HG03558 (cell line): ENCODE results near the gene NLK.

Source experiments
- ATAC-seq: cut with Tn5 transposase; IDR thresholded peaks from one replicate; pipeline ENCODE4 v1.9.1; 2021; ENCODE audit warnings: moderate number of reproducible peaks; ENCODE audit not compliant: unreplicated experiment; ENCODE audit errors: extremely low read depth

Gene NLK

GRCh38 chr17:28101919-28102318 lies 59.4 kb downstream of the NLK start:
- no peak for ATAC-seq

- no peak for ATAC-seq
Measured at GRCh38 chr17:28105501-28105900, 63.0 kb downstream of the NLK start.

- no peak for ATAC-seq
Measured at GRCh38 chr17:28110184-28110583, 67.7 kb downstream of the NLK start.

- ATAC-seq = no peak
Measured at GRCh38 chr17:28112181-28112580, 69.7 kb downstream of the NLK start.

GRCh38 chr17:28112606-28113005 lies 70.1 kb downstream of the NLK start:
- no peak for ATAC-seq

- no peak for ATAC-seq
Measured at GRCh38 chr17:28113269-28113668, 70.8 kb downstream of the NLK start.

GRCh38 chr17:28115046-28115445 lies 72.6 kb downstream of the NLK start:
- no peak for ATAC-seq

- no peak for ATAC-seq
Measured at GRCh38 chr17:28117304-28117703, 74.8 kb downstream of the NLK start.

- no peak for ATAC-seq
Measured at GRCh38 chr17:28118362-28118761, 75.9 kb downstream of the NLK start.

GRCh38 chr17:28119046-28119445 lies 76.6 kb downstream of the NLK start:
- no peak for ATAC-seq

- no peak for ATAC-seq
Measured at GRCh38 chr17:28119560-28119959, 77.1 kb downstream of the NLK start.

- ATAC-seq = no peak
Measured at GRCh38 chr17:28120766-28121165, 78.3 kb downstream of the NLK start.

GRCh38 chr17:28124962-28125361 lies 82.5 kb downstream of the NLK start:
- ATAC-seq = no peak

GRCh38 chr17:28125526-28126378 lies 83.3 kb downstream of the NLK start:
- ATAC-seq = no peak

GRCh38 chr17:28127196-28127595 lies 84.7 kb downstream of the NLK start:
- no peak for ATAC-seq

- ATAC-seq = no peak
Measured at GRCh38 chr17:28128779-28129178, 86.3 kb downstream of the NLK start.

GRCh38 chr17:28130472-28130871 lies 88.0 kb downstream of the NLK start:
- no peak for ATAC-seq

- ATAC-seq = no peak
Measured at GRCh38 chr17:28131599-28131998, 89.1 kb downstream of the NLK start.

GRCh38 chr17:28133562-28133970 lies 91.1 kb downstream of the NLK start:
- ATAC-seq = no peak

GRCh38 chr17:28136923-28137322 lies 94.4 kb downstream of the NLK start:
- no peak for ATAC-seq

- ATAC-seq = no peak
Measured at GRCh38 chr17:28139822-28140221, 97.3 kb downstream of the NLK start.

- ATAC-seq = no peak
Measured at GRCh38 chr17:28141313-28141712, 98.8 kb downstream of the NLK start.
